ENCODE data around the gene UCK1.

- no peak for TF ChIP-seq CTCF (IDR thresholded peaks at IDR 0.05; ENCODE audit: insufficient read depth, low read length, poor library complexity, severe bottlenecking)
- TF ChIP-seq EZH2phosphoT487 (conservative IDR thresholded peaks at IDR 0.05; ENCODE audit: low read length) = no peak
Measured at GRCh38 chr9:131516100-131516499, 15.0 kb downstream of the UCK1 start.
